HEK293 (cell line): ENCODE results near the gene GTPBP4.

Experiments
- CTCF ChIA-PET: fragments of 350-600 bp; formaldehyde crosslinking; extraction: SDS; loops from one replicate; lab custom pipeline; 2021; ENCODE audit warnings: antibody characterized with exemption; lab: Yijun Ruan, JAX
- POLR2A ChIA-PET: fragments of 300-600 bp; formaldehyde crosslinking; extraction: SDS; loops from one replicate; lab custom pipeline; 2020; ENCODE audit warnings: antibody characterized with exemption, inconsistent platforms; lab: Yijun Ruan, JAX
- H3K27ac ChIP-seq: fragments of 200-500 bp; sonication (Bioruptor generic); 2 replicates; pipeline ENCODE4 v1.5.1; 2014; ENCODE audit warnings: low read depth, low read length, control low read depth, inconsistent platforms; ENCODE audit errors: extremely low read depth
- H3K36me3 ChIP-seq, 2 experiments: fragments of 200-500 bp in 1 of 2; sonication (Bioruptor generic) in 1 of 2; 1 replicate in 1 of 2; 2 replicates in 1 of 2; pipeline ENCODE4 v1.5.1; 2014 to 2017; ENCODE audit warnings: inconsistent platforms in 2 of 2, low read length in 2 of 2; ENCODE audit not compliant: control insufficient read depth in 2 of 2, insufficient read depth in 1 of 2
- H3K4me1 ChIP-seq: fragments of 200-500 bp; sonication (Bioruptor generic); 2 replicates; pipeline ENCODE4 v1.5.1; 2014; ENCODE audit warnings: mild to moderate bottlenecking, low read length, inconsistent platforms; ENCODE audit not compliant: control insufficient read depth, insufficient read depth
- H3K4me3 ChIP-seq: 2 replicates; pipeline ENCODE4 v1.5.1; 2011; ENCODE audit warnings: low read depth, mild to moderate bottlenecking, control low read depth, low read length, moderate library complexity
- H3K9me3 ChIP-seq: fragments of 200-500 bp; sonication (Bioruptor generic); 2 replicates; pipeline ENCODE4 v1.5.1; 2014; ENCODE audit warnings: low read depth, low read length, inconsistent platforms; ENCODE audit not compliant: control insufficient read depth, insufficient read depth
- BCL11B ChIP-seq: fragments of 450-650 bp; formaldehyde crosslinking; IDR thresholded peaks from 2 replicates; pipeline ENCODE4 v1.5.1; 2016; ENCODE audit warnings: low read depth, missing biosample characterization, missing genetic modification characterization
- FEZF1 ChIP-seq: fragments of 450-650 bp; formaldehyde crosslinking; IDR thresholded peaks from 2 replicates; pipeline ENCODE4 v1.5.1; 2016; ENCODE audit warnings: missing biosample characterization, missing genetic modification characterization
- INSM2 ChIP-seq: fragments of 450-650 bp; formaldehyde crosslinking; IDR thresholded peaks from 2 replicates; pipeline ENCODE4 v1.5.1; 2016; ENCODE audit warnings: missing biosample characterization, missing genetic modification characterization
- KLF7 ChIP-seq: fragments of 450-650 bp; formaldehyde crosslinking; IDR thresholded peaks from 2 replicates; pipeline ENCODE4 v1.5.1; 2016; ENCODE audit warnings: missing biosample characterization, missing genetic modification characterization, borderline replicate concordance
- PBX3 ChIP-seq: sonication (generic); formaldehyde crosslinking; IDR thresholded peaks from 2 replicates; pipeline ENCODE4 v1.8.1; 2022; ENCODE audit warnings: mild to moderate bottlenecking, moderate library complexity, missing genetic modification reagents
- PRDM10 ChIP-seq: fragments of 450-650 bp; formaldehyde crosslinking; IDR thresholded peaks from 2 replicates; pipeline ENCODE4 v1.5.1; 2016; ENCODE audit warnings: missing biosample characterization, missing genetic modification characterization
- SP7 ChIP-seq: fragments of 450-650 bp; formaldehyde crosslinking; IDR thresholded peaks from 2 replicates; pipeline ENCODE4 v1.5.1; 2016; ENCODE audit warnings: missing biosample characterization, missing genetic modification characterization
- ZBTB11 ChIP-seq: fragments of 450-650 bp; formaldehyde crosslinking; conservative IDR thresholded peaks from 2 replicates; pipeline ENCODE4 v1.5.1; 2016; ENCODE audit warnings: low read depth, missing biosample characterization, missing genetic modification characterization
- ZBTB20 ChIP-seq: fragments of 450-650 bp; formaldehyde crosslinking; IDR thresholded peaks from 2 replicates; pipeline ENCODE4 v1.5.1; 2016; ENCODE audit warnings: missing biosample characterization, missing genetic modification characterization
- ZEB2 ChIP-seq: fragments of 450-650 bp; formaldehyde crosslinking; IDR thresholded peaks from 2 replicates; pipeline ENCODE4 v1.5.1; 2016; ENCODE audit warnings: missing biosample characterization, missing genetic modification characterization
- ZFP37 ChIP-seq: fragments of 450-650 bp; formaldehyde crosslinking; IDR thresholded peaks from 2 replicates; pipeline ENCODE4 v1.5.1; 2016; ENCODE audit warnings: missing biosample characterization, missing genetic modification characterization
- ZNF112 ChIP-seq: fragments of 450-650 bp; formaldehyde crosslinking; IDR thresholded peaks from 2 replicates; pipeline ENCODE4 v1.5.0; 2017; ENCODE audit warnings: missing biosample characterization, missing genetic modification characterization
- ZNF121 ChIP-seq: fragments of 450-650 bp; formaldehyde crosslinking; IDR thresholded peaks from 2 replicates; pipeline ENCODE4 v1.5.1; 2016; ENCODE audit warnings: missing biosample characterization, missing genetic modification characterization
- ZNF146 ChIP-seq: fragments of 450-650 bp; formaldehyde crosslinking; IDR thresholded peaks from 2 replicates; pipeline ENCODE4 v1.5.1; 2016; ENCODE audit warnings: missing biosample characterization, missing genetic modification characterization
- ZNF2 ChIP-seq: fragments of 450-650 bp; formaldehyde crosslinking; IDR thresholded peaks from 2 replicates; pipeline ENCODE4 v1.5.1; 2016; ENCODE audit warnings: missing biosample characterization, missing genetic modification characterization
- ZNF302 ChIP-seq: fragments of 450-650 bp; formaldehyde crosslinking; IDR thresholded peaks from 2 replicates; pipeline ENCODE4 v1.5.1; 2016; ENCODE audit warnings: missing biosample characterization, missing genetic modification characterization, low read depth
- ZNF324 ChIP-seq: fragments of 450-650 bp; formaldehyde crosslinking; IDR thresholded peaks from 2 replicates; pipeline ENCODE4 v1.5.1; 2016; ENCODE audit warnings: missing biosample characterization, missing genetic modification characterization
- ZNF335 ChIP-seq: fragments of 450-650 bp; formaldehyde crosslinking; conservative IDR thresholded peaks from 2 replicates; pipeline ENCODE4 v1.5.1; 2016; ENCODE audit warnings: missing biosample characterization, missing genetic modification characterization
- ZNF341 ChIP-seq: fragments of 450-650 bp; formaldehyde crosslinking; IDR thresholded peaks from 2 replicates; pipeline ENCODE4; 2016; ENCODE audit warnings: low read depth, missing biosample characterization, missing genetic modification characterization
- ZNF449 ChIP-seq: fragments of 450-650 bp; formaldehyde crosslinking; IDR thresholded peaks from 2 replicates; pipeline ENCODE4 v1.5.1; 2017; ENCODE audit warnings: missing biosample characterization, mild to moderate bottlenecking, missing genetic modification characterization, moderate library complexity
- ZNF529 ChIP-seq: fragments of 450-650 bp; formaldehyde crosslinking; IDR thresholded peaks from 2 replicates; pipeline ENCODE4 v1.5.1; 2017; ENCODE audit warnings: missing genetic modification characterization, missing biosample characterization; ENCODE audit not compliant: insufficient replicate concordance
- ZNF600 ChIP-seq: fragments of 450-650 bp; formaldehyde crosslinking; IDR thresholded peaks from 2 replicates; pipeline ENCODE4 v1.5.1; 2016; ENCODE audit warnings: missing biosample characterization, missing genetic modification characterization
- ZNF785 ChIP-seq: fragments of 450-650 bp; formaldehyde crosslinking; IDR thresholded peaks from 2 replicates; pipeline ENCODE4 v1.5.1; 2016; ENCODE audit warnings: missing biosample characterization, missing genetic modification characterization

GTPBP4 gene

GRCh38 chr10:1049425-1049958 is 61.3 kb downstream of the GTPBP4 start:
- CTCF ChIA-PET: interaction anchor here (0.6 kb wide), 2 partner anchors 156 to 1951 kb away, joined by 3 to 4 read pairs; no protein-coding TSS in a partner anchor
- H3K9me3 ChIP-seq: no peaks in the 10 kb centered on the region
- H3K36me3 ChIP-seq: peaks cover 0 to 33% of the 10 kb centered on the region in 2 experiments
- peak overlapping the region; percentile 97 for H3K27ac ChIP-seq
- peak overlapping the region; percentile 65 for H3K4me3 ChIP-seq
- 0 out of 2 replicates have a peak, but pooled peaks cover 4% of the 10 kb centered on the region for H3K4me1 ChIP-seq
- TF ChIP-seq ZBTB11 (tag by site-specific recombination) (peak; percentile 21; the same call in 1 of the 2 replicates), ZNF146 (tag by site-specific recombination) (0 out of 2 replicates have a peak, but pooled peaks have one; percentile 3), ZNF449 (no peak), ZNF785 (tag by site-specific recombination) (no peak), ZNF335 (peak; percentile 90), ZNF600 (tag by site-specific recombination) (peak; percentile 59), PBX3 (CRISPR knock-in tag) (no peak), ZNF2 (tag by site-specific recombination) (0 out of 2 replicates have a peak, but pooled peaks have one; percentile 14), ZEB2 (tag by site-specific recombination) (no peak), ZBTB20 (tag by site-specific recombination) (peak; percentile 31; the same call in 1 of the 2 replicates), KLF7 (tag by site-specific recombination) (no peak), ZNF112 (no peak), SP7 (tag by site-specific recombination) (no peak), ZNF529 (tag by site-specific recombination) (no peak), ZNF302 (tag by site-specific recombination) (no peak), ZNF341 (peak; percentile 71), ZNF324 (tag by site-specific recombination) (0 out of 2 replicates have a peak, but pooled peaks have one; percentile 21), BCL11B (0 out of 2 replicates have a peak, but pooled peaks have one; percentile 15), INSM2 (tag by site-specific recombination) (0 out of 2 replicates have a peak, but pooled peaks have one; percentile 1), PRDM10 (tag by site-specific recombination) (peak; percentile 95), ZNF121 (tag by site-specific recombination) (peak; percentile 97), FEZF1 (peak; percentile 37), ZFP37 (tag by site-specific recombination) (no peak)
- TF ChIP-seq, all 188 proteins: peak for 13
- POLR2A ChIA-PET: interaction anchor here (0.6 to 1.7 kb wide), 26 partner anchors 10 to 971 kb away, joined by 3 to 10 read pairs (median 4); partner anchors contain the start of genes ADARB2, GTPBP4, IDI2 and LARP4B
